H9 (cell line): ENCODE data around the gene ITPKB. TPM values are rescaled to one million over a fixed set of nuclear protein-coding genes. Genes with fewer than 3 reads are reported as not detected.

Source experiments
- DNase-seq: peaks from one replicate; pipeline ENCODE4 v3.0.0-alpha.2; 2017
- H2AFZ ChIP-seq: one replicate; pipeline ENCODE4 v1.6.1; 2013; ENCODE audit warnings: mild to moderate bottlenecking, low read length, control low read depth, moderate library complexity
- H2AK5ac ChIP-seq: 2 replicates; pipeline ENCODE4 v1.6.1; 2013; ENCODE audit warnings: low read length, control low read depth, mixed read lengths; ENCODE audit not compliant: insufficient read length
- H2BK120ac ChIP-seq: one replicate; pipeline ENCODE4 v1.6.1; 2013; ENCODE audit warnings: low read depth, mild to moderate bottlenecking, low read length, control low read depth, inconsistent platforms; ENCODE audit not compliant: poor library complexity, severe bottlenecking
- H2BK12ac ChIP-seq: 2 replicates; pipeline ENCODE4 v1.6.1; 2013; ENCODE audit warnings: low read length, control low read depth, mixed read lengths, low read depth; ENCODE audit not compliant: insufficient read length
- H2BK15ac ChIP-seq: 2 replicates; pipeline ENCODE4 v1.6.1; 2013; ENCODE audit warnings: low read depth, low read length, control low read depth
- H2BK20ac ChIP-seq: one replicate; pipeline ENCODE4 v1.6.1; 2013; ENCODE audit warnings: low read depth, mild to moderate bottlenecking, low read length, control low read depth, inconsistent platforms; ENCODE audit not compliant: poor library complexity, severe bottlenecking
- H2BK5ac ChIP-seq: 2 replicates; pipeline ENCODE4 v1.6.1; 2013; ENCODE audit warnings: low read length, control low read depth, mixed read lengths; ENCODE audit not compliant: insufficient read length
- H3K14ac ChIP-seq: 2 replicates; pipeline ENCODE4 v1.6.1; 2013; ENCODE audit warnings: low read length, control low read depth; ENCODE audit not compliant: insufficient read depth
- H3K18ac ChIP-seq: 2 replicates; pipeline ENCODE4 v1.6.1; 2013; ENCODE audit warnings: low read depth, mild to moderate bottlenecking, mixed read lengths, low read length, control low read depth; ENCODE audit not compliant: insufficient read length
- H3K23ac ChIP-seq: 2 replicates; pipeline ENCODE4 v1.6.1; 2013; ENCODE audit warnings: low read length, control low read depth, mixed read lengths, low read depth; ENCODE audit not compliant: insufficient read length
- H3K23me2 ChIP-seq: 2 replicates; pipeline ENCODE4 v1.6.1; 2013; ENCODE audit warnings: low read depth, mild to moderate bottlenecking, mixed read lengths, low read length, control low read depth; ENCODE audit not compliant: insufficient read length, poor library complexity, severe bottlenecking
- H3K27ac ChIP-seq: 2 replicates; pipeline ENCODE4 v1.5.1; 2013; ENCODE audit warnings: low read length, control low read depth, mixed read lengths, low read depth; ENCODE audit not compliant: insufficient read length
- H3K27me3 ChIP-seq: 2 replicates; pipeline ENCODE4 v1.6.1; 2013; ENCODE audit warnings: low read length, control low read depth, inconsistent platforms; ENCODE audit not compliant: insufficient read depth
- H3K4ac ChIP-seq: 2 replicates; pipeline ENCODE4 v1.6.1; 2013; ENCODE audit warnings: low read depth, mild to moderate bottlenecking, control low read depth, inconsistent platforms, low read length, moderate library complexity
- H3K4me1 ChIP-seq: 2 replicates; pipeline ENCODE4 v1.6.1; 2013; ENCODE audit warnings: low read length, control low read depth, inconsistent platforms; ENCODE audit not compliant: insufficient read depth
- H3K4me2 ChIP-seq: 2 replicates; pipeline ENCODE4 v1.6.1; 2013; ENCODE audit warnings: low read length, control low read depth, mixed read lengths; ENCODE audit not compliant: insufficient read length, insufficient read depth
- H3K56ac ChIP-seq: 2 replicates; pipeline ENCODE4 v1.6.1; 2013; ENCODE audit warnings: low read depth, mild to moderate bottlenecking, mixed read lengths, low read length, control low read depth; ENCODE audit not compliant: insufficient read length
- H3K79me1 ChIP-seq: 2 replicates; pipeline ENCODE4 v1.6.1; 2013; ENCODE audit warnings: low read depth, mild to moderate bottlenecking, moderate library complexity, low read length, control low read depth, inconsistent platforms; ENCODE audit not compliant: insufficient read depth, poor library complexity, severe bottlenecking
- H3K79me2 ChIP-seq: 2 replicates; pipeline ENCODE4 v1.6.1; 2013; ENCODE audit warnings: low read length, control low read depth, inconsistent platforms; ENCODE audit not compliant: insufficient read depth
- H3K9ac ChIP-seq: 2 replicates; pipeline ENCODE4 v1.6.1; 2013; ENCODE audit warnings: low read length, control low read depth, mixed read lengths; ENCODE audit not compliant: insufficient read length; ENCODE audit errors: extremely low read depth
- H3K9me3 ChIP-seq: one replicate; pipeline ENCODE4 v1.6.1; 2013; ENCODE audit warnings: low read depth, low read length, inconsistent platforms; ENCODE audit not compliant: control insufficient read depth
- H3T11ph ChIP-seq: one replicate; pipeline ENCODE4 v1.6.1; 2013; ENCODE audit warnings: mild to moderate bottlenecking, low read length, control low read depth, inconsistent platforms
- H4K20me1 ChIP-seq: one replicate; pipeline ENCODE4 v1.6.1; 2013; ENCODE audit not compliant: control insufficient read depth, insufficient read length, insufficient read depth
- H4K5ac ChIP-seq: 2 replicates; pipeline ENCODE4 v1.6.1; 2013; ENCODE audit warnings: low read depth, mild to moderate bottlenecking, mixed read lengths, low read length, control low read depth; ENCODE audit not compliant: insufficient read length
- H4K8ac ChIP-seq: replicated peaks from 2 replicates; pipeline ENCODE4 v1.6.1; 2013; ENCODE audit warnings: low read length, control low read depth, mixed read lengths, low read depth; ENCODE audit not compliant: insufficient read length
- H4K91ac ChIP-seq: 2 replicates; pipeline ENCODE4 v1.6.1; 2013; ENCODE audit warnings: low read depth, mild to moderate bottlenecking, moderate library complexity, mixed read lengths, low read length, control low read depth; ENCODE audit not compliant: insufficient read length
- H3K27ac Mint-ChIP-seq, 3 experiments: 2 replicates in 2 of 3; 3 replicates in 1 of 3; pipeline ENCODE4 v1.8.0; 2020 to 2021; ENCODE audit warnings: mixed read lengths in 3 of 3, mild to moderate bottlenecking in 1 of 3, moderate library complexity in 1 of 3
- H3K27me3 Mint-ChIP-seq: 2 replicates; pipeline ENCODE4 v1.8.0; 2021; ENCODE audit warnings: low read depth, mild to moderate bottlenecking, moderate library complexity, mixed read lengths
- H3K36me3 Mint-ChIP-seq, 3 experiments: 2 replicates in 2 of 3; 3 replicates in 1 of 3; pipeline ENCODE4 v1.8.0; 2020 to 2021; ENCODE audit warnings: low read depth in 3 of 3, mixed read lengths in 3 of 3; ENCODE audit not compliant: insufficient read depth in 1 of 3
- H3K4me1 Mint-ChIP-seq, 2 experiments: 2 replicates each; pipeline ENCODE4 v1.8.0; 2020; ENCODE audit warnings: mixed read lengths in 2 of 2
- H3K4me3 Mint-ChIP-seq, 2 experiments: 2 replicates in 1 of 2; 3 replicates in 1 of 2; pipeline ENCODE4 v1.8.0; 2020 to 2021; ENCODE audit warnings: mild to moderate bottlenecking in 2 of 2, mixed read lengths in 2 of 2, moderate library complexity in 1 of 2
- H3K9me3 Mint-ChIP-seq, 2 experiments: 2 replicates in 1 of 2; 3 replicates in 1 of 2; pipeline ENCODE4 v1.8.0; 2020; ENCODE audit warnings: mild to moderate bottlenecking in 2 of 2, mixed read lengths in 2 of 2, moderate library complexity in 1 of 2
- CTCF ChIP-seq: fragments of 200-600 bp; sonication (generic); conservative IDR thresholded peaks from 3 replicates; pipeline ENCODE4 v1.8.0; 2021; ENCODE audit warnings: antibody characterized with exemption, mild to moderate bottlenecking
- WGBS: extraction: QIAGEN DNeasy Blood & Tissue Kit; methylation state at CpG from one replicate; pipeline ENCODE4 v1.1.7; 2013; ENCODE audit warnings: missing lambda C conversion rate, low lambda C conversion rate, mixed read lengths; ENCODE audit not compliant: insufficient read length; ENCODE audit errors: extremely low coverage; 5-methylcytosine and 5-hydroxymethylcytosine counted together
- total RNA-seq: library from RNA; stranded (reverse); gene quantifications from 2 replicates; pipeline ENCODE4 v1.2.1, GENCODE V29; 2021

Gene ITPKB
- total RNA-seq, 1 experiment from 2014 or later: 3.8 TPM

DNA sequence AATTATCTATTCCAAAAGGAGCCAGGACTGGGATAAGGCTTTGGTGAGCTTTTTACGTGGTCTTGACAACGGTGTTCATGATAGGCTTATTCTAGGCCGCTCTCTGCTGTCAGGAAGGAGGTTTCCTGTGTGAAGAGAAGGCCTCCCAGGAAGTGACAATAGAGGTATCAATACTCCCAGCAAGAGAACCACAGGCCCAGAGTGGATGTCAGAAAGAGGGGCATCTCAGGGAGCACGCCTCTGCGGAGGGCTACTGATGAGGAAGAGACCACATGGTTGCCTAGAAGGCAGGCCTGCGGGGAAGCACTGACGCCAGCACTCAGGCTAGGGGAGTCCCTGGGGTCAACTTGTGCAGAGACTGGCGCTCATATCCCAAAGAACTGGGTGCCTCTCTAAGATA is 60.4 kb downstream of the ITPKB start:
- Mint-ChIP-seq H3K27me3 (peaks cover 60% of the 10 kb centered on the region), H3K4me3 (no peak overlapping the region), H3K27ac (no peak overlapping the region), H3K9me3 (no peaks in the 10 kb centered on the region; a peak in 2 of 5 replicates), H3K36me3 (no peaks in the 10 kb centered on the region), H3K4me1 (peaks cover 69 to 74% of the 10 kb centered on the region in 2 experiments)
- no peak overlapping the region for H3K56ac ChIP-seq
- no peak overlapping the region for H3T11ph ChIP-seq
- H3K4ac ChIP-seq: no peak overlapping the region
- no peak overlapping the region for H2BK20ac ChIP-seq
- no peak overlapping the region for H4K8ac ChIP-seq
- peaks cover 14% of the 10 kb centered on the region for H3K4me1 ChIP-seq
- no peaks in the 10 kb centered on the region for H3K79me1 ChIP-seq
- no peak overlapping the region for H2BK15ac ChIP-seq
- no peak overlapping the region for H4K5ac ChIP-seq
- H4K20me1 ChIP-seq: no peaks in the 10 kb centered on the region
- no CpG with 5 or more reads among the region's 8 CpGs for WGBS
- H3K9ac ChIP-seq: no peak overlapping the region
- no peak overlapping the region for H2BK12ac ChIP-seq
- peaks cover 2% of the 10 kb centered on the region; the same call in 1 of the 2 replicates for H3K27me3 ChIP-seq
- H3K4me2 ChIP-seq: no peak overlapping the region
- no peak overlapping the region for H2BK5ac ChIP-seq
- H3K23me2 ChIP-seq: no peaks in the 10 kb centered on the region
- no peak overlapping the region for H4K91ac ChIP-seq
- no peaks in the 10 kb centered on the region for H3K79me2 ChIP-seq
- H2AK5ac ChIP-seq: no peak overlapping the region
- no peak overlapping the region for H3K14ac ChIP-seq
- no peak overlapping the region for H3K18ac ChIP-seq
- no peak for TF ChIP-seq CTCF
- no peaks in the 10 kb centered on the region for H3K9me3 ChIP-seq
- H2BK120ac ChIP-seq: no peak overlapping the region
- no peak overlapping the region for H2AFZ ChIP-seq
- no peak overlapping the region for H3K27ac ChIP-seq
- no peak for DNase-seq
- no peak overlapping the region for H3K23ac ChIP-seq
